NT2/D1 (cell line): Measurements from ENCODE around the gene SWI5.
A peak's percentile ranks its signal among the peaks of the same experiment; 100 is the strongest.

Experiments
- DNase-seq: peaks from one replicate; pipeline ENCODE4 v3.0.0-alpha.2; 2011; ENCODE audit warnings: low read depth, low spot score
- H3K27me3 ChIP-seq: 2 replicates; pipeline ENCODE4 v1.6.0; 2011; ENCODE audit warnings: mild to moderate bottlenecking; ENCODE audit not compliant: insufficient read length, insufficient read depth
- H3K36me3 ChIP-seq: 2 replicates; pipeline ENCODE4 v1.6.1; 2011; ENCODE audit warnings: mild to moderate bottlenecking, low read length, mixed read lengths; ENCODE audit not compliant: insufficient read depth, insufficient read length
- H3K4me1 ChIP-seq: 2 replicates; pipeline ENCODE4 v1.5.1; 2011; ENCODE audit not compliant: insufficient read depth, insufficient read length
- H3K4me3 ChIP-seq: 2 replicates; pipeline ENCODE4 v1.5.1; 2011; ENCODE audit warnings: low read depth; ENCODE audit not compliant: insufficient read length
- H3K9ac ChIP-seq: 2 replicates; pipeline ENCODE4 v1.6.0; 2011; ENCODE audit warnings: low read depth; ENCODE audit not compliant: insufficient read length
- H3K9me3 ChIP-seq: 2 replicates; pipeline ENCODE4 v1.5.1; 2011; ENCODE audit warnings: mild to moderate bottlenecking, low read length; ENCODE audit not compliant: insufficient read depth
- SUZ12 ChIP-seq: IDR thresholded peaks from 2 replicates; pipeline ENCODE4 v1.6.1; 2011; ENCODE audit not compliant: insufficient read length, insufficient read depth; ENCODE audit errors: extremely low read depth
- YY1 ChIP-seq: IDR thresholded peaks from 2 replicates; pipeline ENCODE4 v1.6.1; 2011; ENCODE audit not compliant: insufficient read length, insufficient read depth
- ZNF274 ChIP-seq: IDR thresholded peaks from 2 replicates; pipeline ENCODE4 v1.6.1; 2011; ENCODE audit warnings: mild to moderate bottlenecking, low read depth, low read length

The SWI5 gene

DNA sequence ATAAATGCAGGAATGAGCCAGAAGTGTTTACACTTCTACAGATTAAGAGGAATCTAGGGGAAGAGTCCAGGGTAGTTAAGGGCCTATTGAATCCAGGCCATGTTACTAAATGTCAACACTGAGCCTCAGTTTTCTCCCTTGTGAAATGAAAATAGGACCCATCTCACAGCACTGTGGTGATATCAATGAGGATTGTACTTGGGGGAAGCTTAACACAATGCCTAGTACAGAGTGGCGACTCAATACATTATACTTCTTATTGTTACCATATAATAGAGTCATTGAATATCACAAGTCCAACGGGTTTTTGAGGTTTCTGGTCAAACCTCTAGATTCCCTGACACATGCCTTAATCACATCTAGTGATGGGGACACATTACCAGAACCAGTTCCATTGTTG lies 41.6 kb downstream of the SWI5 start:
- no peak for DNase-seq
- TF ChIP-seq SUZ12 (no peak), YY1 (no peak), ZNF274 (no peak)
- H3K9me3 ChIP-seq: no peaks in the 10 kb centered on the region

DNA sequence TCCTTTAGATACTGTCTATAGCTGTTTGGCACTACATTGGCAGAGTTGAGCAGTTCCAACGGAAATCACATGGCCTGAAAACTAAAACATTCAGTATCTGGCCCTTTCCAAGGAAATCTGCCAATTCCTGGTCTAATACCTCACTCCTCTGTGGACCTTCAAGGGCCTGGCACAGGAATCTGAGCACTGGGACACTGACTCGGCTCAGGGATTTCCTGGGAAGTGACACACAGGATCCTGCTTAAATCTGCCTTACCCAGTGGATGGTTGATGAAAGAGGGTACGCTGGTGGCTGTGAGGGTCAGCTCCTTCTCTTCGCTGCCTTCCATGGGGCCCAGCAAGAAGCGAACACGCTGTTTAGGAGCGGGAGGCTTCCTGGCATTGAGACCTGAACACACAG lies 45.3 kb downstream of the SWI5 start:
- Histone ChIP-seq H3K4me3 (peak overlapping the region; percentile 81), H3K9me3 (no peaks in the 10 kb centered on the region), H3K27me3 (no peaks in the 10 kb centered on the region), H3K9ac (peak overlapping the region; percentile 92), H3K4me1 (no peaks in the 10 kb centered on the region), H3K36me3 (peaks cover 46% of the 10 kb centered on the region)
- TF ChIP-seq SUZ12 (no peak), YY1 (no peak), ZNF274 (no peak)
- no peak for DNase-seq

More for the DNA sequence above, 41.6 kb downstream of the SWI5 start:
- Histone ChIP-seq H3K4me1 (no peaks in the 10 kb centered on the region), H3K4me3 (no peak overlapping the region), H3K9ac (no peak overlapping the region), H3K36me3 (peaks cover 52% of the 10 kb centered on the region), H3K27me3 (no peaks in the 10 kb centered on the region)

DNA sequence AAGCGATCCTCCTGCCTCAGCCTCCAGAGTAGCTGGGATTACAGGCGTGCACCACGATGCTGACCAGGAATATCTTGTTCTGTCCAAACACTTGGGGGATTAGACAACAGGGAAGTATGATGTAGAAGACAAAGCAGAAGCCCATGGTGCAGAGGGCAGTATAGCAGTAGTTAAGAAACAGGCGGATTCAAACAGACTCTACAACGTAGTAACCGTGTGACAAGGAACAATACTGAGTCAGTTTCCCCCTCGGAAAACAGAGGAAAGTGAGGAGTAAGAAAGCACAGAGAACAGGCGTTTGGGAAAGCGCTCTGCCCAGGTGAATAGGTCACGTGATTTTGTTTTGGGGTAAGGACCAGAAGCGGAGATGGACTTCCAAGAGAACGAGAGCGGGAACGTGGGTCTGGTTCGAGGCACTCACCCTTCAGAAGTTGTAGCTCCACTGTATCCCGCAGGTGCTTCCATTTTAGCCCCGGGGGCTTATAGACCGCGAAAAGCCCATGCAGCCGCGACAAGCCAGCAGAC lies 45.9 kb downstream of the SWI5 start:
- no peaks in the 10 kb centered on the region for H3K9me3 ChIP-seq
- DNase-seq: no peak
- no peak for TF ChIP-seq YY1
- TF ChIP-seq SUZ12: no peak
- TF ChIP-seq ZNF274: no peak
- H3K27me3 ChIP-seq: no peaks in the 10 kb centered on the region
- no peaks in the 10 kb centered on the region for H3K4me1 ChIP-seq
- H3K4me3 ChIP-seq: peak overlapping the region; percentile 81
- peaks cover 45% of the 10 kb centered on the region for H3K36me3 ChIP-seq
- H3K9ac ChIP-seq: peak overlapping the region; percentile 92

DNA sequence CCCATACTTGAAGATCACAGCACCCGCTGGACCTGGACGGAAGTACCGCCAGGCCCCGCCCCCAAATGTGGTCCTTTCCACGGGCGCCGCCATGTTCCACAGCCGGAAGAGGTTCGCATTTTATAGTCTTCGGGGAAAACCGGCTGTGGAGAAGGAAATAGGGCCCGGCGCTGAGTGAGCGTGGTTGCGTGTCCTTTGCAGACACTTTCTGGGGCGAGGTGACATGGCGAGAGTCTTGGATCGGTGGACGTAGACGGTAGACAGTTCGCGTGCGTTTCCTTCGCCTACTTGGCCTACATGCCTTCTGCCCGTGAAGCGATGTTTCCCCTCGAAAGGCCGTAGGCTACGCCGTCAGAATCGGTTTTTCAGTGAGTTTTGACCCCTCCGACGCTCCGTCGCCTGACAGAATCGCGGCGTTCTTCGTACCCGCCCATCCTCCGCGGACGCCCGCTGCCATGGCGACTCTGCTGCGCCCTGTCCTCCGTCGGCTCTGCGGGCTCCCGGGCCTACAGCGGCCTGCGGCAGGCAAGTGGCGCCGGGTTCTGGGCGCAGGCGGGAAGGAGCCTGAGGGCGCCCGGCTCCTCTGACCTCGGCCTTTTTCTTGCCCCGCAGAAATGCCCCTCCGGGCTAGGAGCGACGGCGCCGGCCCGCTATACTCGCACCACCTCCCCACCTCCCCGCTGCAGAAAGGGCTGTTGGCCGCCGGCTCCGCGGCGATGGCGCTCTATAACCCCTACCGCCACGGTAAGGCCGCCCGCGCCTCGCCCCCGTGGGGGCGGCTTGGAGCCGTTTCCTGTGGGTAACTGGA lies 46.5 kb downstream of the SWI5 start, which contains the start of the genes COQ4 and TRUB2:
TSS of gene COQ4 (plus strand) at position 436 of the 808 bp plus-strand sequence. CDS start at position 456, 20 bp downstream.
TSS of gene TRUB2 (minus strand) at position 44 of the 808 bp plus-strand sequence. CDS start at position 5, 39 bp downstream.
- Histone ChIP-seq H3K4me1 (no peaks in the 10 kb centered on the region), H3K36me3 (peaks cover 45% of the 10 kb centered on the region), H3K9ac (peak within 1 kb of the TSS; percentile 92), H3K27me3 (no peaks in the 10 kb centered on the region), H3K4me3 (peak within 1 kb of the TSS; percentile 81), H3K9me3 (no peaks in the 10 kb centered on the region)
- DNase-seq: peak; percentile 92
- peak; percentile 93 for TF ChIP-seq YY1
- no peak for TF ChIP-seq ZNF274
- no peak for TF ChIP-seq SUZ12

DNA sequence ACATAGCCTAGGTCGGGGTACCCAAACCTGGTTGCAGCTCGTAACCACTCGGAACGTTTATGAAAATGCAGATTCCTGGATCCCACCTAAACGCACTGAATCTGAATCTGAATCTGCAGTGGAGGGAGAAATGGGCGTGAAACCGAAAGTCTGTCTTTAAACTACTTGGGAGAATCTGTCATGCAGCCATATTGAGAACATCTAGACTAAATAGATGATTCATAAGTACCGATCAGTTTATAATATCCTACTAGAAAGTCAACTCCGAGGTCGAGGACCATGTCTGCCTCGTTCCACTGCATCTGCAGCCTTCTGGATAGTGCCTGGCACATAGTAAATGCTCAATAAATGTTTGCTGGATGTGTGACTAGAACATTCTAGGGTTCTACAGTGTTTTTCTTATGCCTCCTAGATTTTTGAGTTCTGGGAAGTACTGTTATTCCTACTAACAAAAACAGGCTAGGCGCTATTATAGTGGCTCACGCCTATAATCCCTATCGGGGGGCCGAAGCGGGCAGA lies 47.2 kb downstream of the SWI5 start:
- Histone ChIP-seq H3K4me3 (peak overlapping the region; percentile 81), H3K9me3 (no peaks in the 10 kb centered on the region), H3K9ac (peak overlapping the region; percentile 92), H3K27me3 (no peaks in the 10 kb centered on the region), H3K4me1 (no peaks in the 10 kb centered on the region), H3K36me3 (peaks cover 48% of the 10 kb centered on the region)
- no peak for DNase-seq
- TF ChIP-seq SUZ12: no peak
- no peak for TF ChIP-seq ZNF274
- no peak for TF ChIP-seq YY1

DNA sequence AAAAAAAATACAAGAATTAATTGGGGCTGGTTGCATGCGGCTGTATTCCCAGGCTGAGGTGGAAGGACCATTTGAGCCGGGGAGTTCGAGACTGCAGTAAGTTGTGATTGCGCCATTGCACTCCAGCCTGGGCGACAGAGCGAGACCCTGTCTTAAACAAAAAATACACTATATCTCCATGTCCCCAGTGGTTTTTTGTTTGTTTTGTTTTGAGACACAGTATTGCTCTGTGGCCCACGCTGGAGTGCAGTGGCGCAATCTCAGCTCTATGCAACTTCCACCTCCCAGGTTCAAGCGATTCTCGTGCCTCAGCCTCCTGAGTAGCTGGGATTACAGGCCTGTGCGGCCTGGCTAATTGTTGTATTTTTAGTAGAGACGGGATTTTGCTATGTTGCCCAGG lies 47.7 kb downstream of the SWI5 start:
- Histone ChIP-seq H3K27me3 (no peaks in the 10 kb centered on the region), H3K36me3 (peaks cover 53% of the 10 kb centered on the region)
- TF ChIP-seq ZNF274: no peak
- no peak for TF ChIP-seq YY1
- TF ChIP-seq SUZ12: no peak

DNA sequence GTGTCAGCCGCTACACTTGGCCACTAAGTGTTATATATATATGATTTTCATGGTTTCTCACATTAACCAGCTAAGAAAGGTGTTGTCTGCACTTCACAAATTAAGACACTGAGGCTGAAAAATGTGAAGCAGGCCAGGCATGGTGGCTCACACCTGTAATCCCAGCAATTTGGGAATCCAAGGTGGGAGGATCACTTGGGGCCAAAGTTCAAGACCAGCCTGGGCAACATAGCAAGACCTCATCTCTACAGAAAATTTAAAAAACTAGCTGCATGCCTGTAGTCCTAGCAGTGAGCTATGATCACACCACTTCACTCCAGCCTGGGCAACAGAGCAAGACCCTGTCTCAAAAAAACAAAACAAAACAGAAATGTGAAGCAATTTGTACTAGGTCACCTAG lies 48.3 kb downstream of the SWI5 start:
- no peak for DNase-seq
- H3K27me3 ChIP-seq: no peaks in the 10 kb centered on the region
- H3K4me1 ChIP-seq: no peaks in the 10 kb centered on the region
- TF ChIP-seq YY1 (no peak), SUZ12 (no peak), ZNF274 (no peak)
- peaks cover 59% of the 10 kb centered on the region for H3K36me3 ChIP-seq
- no peaks in the 10 kb centered on the region for H3K9me3 ChIP-seq
- no peak overlapping the region for H3K4me3 ChIP-seq
- H3K9ac ChIP-seq: no peak overlapping the region

More for the DNA sequence above, 47.7 kb downstream of the SWI5 start:
- H3K4me3 ChIP-seq: peak overlapping the region; percentile 81
- DNase-seq: no peak
- peak overlapping the region; percentile 92 for H3K9ac ChIP-seq
- H3K9me3 ChIP-seq: no peaks in the 10 kb centered on the region
- no peaks in the 10 kb centered on the region for H3K4me1 ChIP-seq
